Natural killer cell (primary cell): ENCODE results near the gene KRTAP11-1. TPM values are rescaled to one million over a fixed set of nuclear protein-coding genes. Genes with fewer than 3 reads are reported as not detected.

Experiments used
- ATAC-seq, 3 donors: fragments of 150-1000 bp in 2 of 3; fragments of 200-7000 bp in 1 of 3; cut with Tn5 transposase; 1 replicate in 1 of 3; 2 replicates in 2 of 3; pipeline ENCODE4 v1.10.0; 2021; ENCODE audit warnings: mild to moderate bottlenecking in 2 of 3, moderate library complexity in 2 of 3
- DNase-seq, 2 donors: peaks; one replicate each; pipeline versions ENCODE4 v3.0.0 to v3.0.0-alpha.2; 2013 to 2021; ENCODE audit warnings: mixed read lengths in 1 of 2
- H3K27ac ChIP-seq: one replicate; pipeline ENCODE4 v1.5.1; 2013; ENCODE audit warnings: mild to moderate bottlenecking, low read length
- H3K27me3 ChIP-seq: one replicate; pipeline ENCODE4 v1.6.1; 2013; ENCODE audit warnings: low read length; ENCODE audit not compliant: control insufficient read depth, insufficient read depth
- H3K36me3 ChIP-seq: one replicate; pipeline ENCODE4 v1.6.1; 2013; ENCODE audit warnings: low read length; ENCODE audit not compliant: control insufficient read depth, insufficient read depth
- H3K4me1 ChIP-seq: one replicate; pipeline ENCODE4 v1.6.1; 2013; ENCODE audit warnings: low read length; ENCODE audit not compliant: control insufficient read depth, insufficient read depth
- H3K4me3 ChIP-seq: one replicate; pipeline ENCODE4 v1.5.1; 2013; ENCODE audit warnings: low read length
- H3K9me3 ChIP-seq: one replicate; pipeline ENCODE4 v1.6.1; 2013; ENCODE audit warnings: low read length; ENCODE audit not compliant: control insufficient read depth, insufficient read depth
- H3K27ac Mint-ChIP-seq, 2 donors: one replicate each; pipeline ENCODE4 v1.8.0; 2022; ENCODE audit warnings: mild to moderate bottlenecking in 2 of 2, mixed read lengths in 2 of 2, moderate library complexity in 1 of 2
- H3K27me3 Mint-ChIP-seq, 2 donors: one replicate each; pipeline ENCODE4 v1.8.0; 2022; ENCODE audit warnings: low read depth in 2 of 2, mixed read lengths in 2 of 2
- H3K36me3 Mint-ChIP-seq: one replicate; pipeline ENCODE4 v1.8.0; 2022; ENCODE audit warnings: mixed read lengths
- H3K4me1 Mint-ChIP-seq, 2 donors: one replicate each; pipeline ENCODE4 v1.8.0; 2022; ENCODE audit warnings: mixed read lengths in 2 of 2
- H3K4me3 Mint-ChIP-seq: one replicate; pipeline ENCODE4 v1.8.0; 2022; ENCODE audit warnings: mild to moderate bottlenecking, moderate library complexity, mixed read lengths
- H3K9me3 Mint-ChIP-seq, 2 donors: one replicate each; pipeline ENCODE4 v1.8.0; 2022; ENCODE audit warnings: mixed read lengths in 2 of 2
- WGBS: methylation state at CpG from one replicate; pipeline ENCODE4 v1.1.7; 2013; ENCODE audit warnings: missing lambda C conversion rate; ENCODE audit not compliant: insufficient coverage; 5-methylcytosine and 5-hydroxymethylcytosine counted together
- intact Hi-C: fragments of 100-400 bp; cut with micrococcal nuclease; formaldehyde crosslinking; loops from one replicate; pipeline ENCODE4 v1.14.2; 2022
- total RNA-seq, 4 donors: library from RNA; stranded (reverse); fragments of 120-200 nt in 1 of 4; gene quantifications; one replicate each; pipeline versions ENCODE4 v1.2.3 to v1.2.4, GENCODE V29; 2013 to 2022
- TF ChIP-seq, protein P1 (sequence below): fragments of 200-600 bp; IDR thresholded peaks from one replicate; pipeline ENCODE4 v1.8.0; 2022; ENCODE audit warnings: antibody characterized with exemption

The KRTAP11-1 gene
- total RNA-seq, 3 donors from 2014 or later (not counting 1 experiment from before 2014, with no cell fraction given): not detected

DNA sequence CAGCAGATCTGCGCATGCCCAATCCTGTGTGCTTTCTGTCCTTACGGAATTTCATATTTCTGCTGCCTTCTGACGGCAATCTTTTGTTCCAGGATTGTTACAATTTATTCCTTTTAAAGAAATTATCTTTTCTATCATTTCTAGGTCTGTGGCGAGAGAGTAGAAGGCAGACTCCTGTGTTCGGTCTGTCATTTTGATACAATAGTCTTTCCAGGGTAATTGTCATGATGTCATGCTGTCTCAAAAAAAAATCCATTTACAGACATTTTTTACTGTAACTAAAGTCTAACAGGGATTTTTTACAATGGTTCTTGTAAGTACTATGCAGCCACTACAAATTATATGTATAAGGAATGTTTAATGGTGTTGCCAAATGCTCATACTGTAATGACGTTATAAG, 42.8 kb downstream of the KRTAP11-1 start:
- DNase-seq: no peak
- TF ChIP-seq, protein P1, sequence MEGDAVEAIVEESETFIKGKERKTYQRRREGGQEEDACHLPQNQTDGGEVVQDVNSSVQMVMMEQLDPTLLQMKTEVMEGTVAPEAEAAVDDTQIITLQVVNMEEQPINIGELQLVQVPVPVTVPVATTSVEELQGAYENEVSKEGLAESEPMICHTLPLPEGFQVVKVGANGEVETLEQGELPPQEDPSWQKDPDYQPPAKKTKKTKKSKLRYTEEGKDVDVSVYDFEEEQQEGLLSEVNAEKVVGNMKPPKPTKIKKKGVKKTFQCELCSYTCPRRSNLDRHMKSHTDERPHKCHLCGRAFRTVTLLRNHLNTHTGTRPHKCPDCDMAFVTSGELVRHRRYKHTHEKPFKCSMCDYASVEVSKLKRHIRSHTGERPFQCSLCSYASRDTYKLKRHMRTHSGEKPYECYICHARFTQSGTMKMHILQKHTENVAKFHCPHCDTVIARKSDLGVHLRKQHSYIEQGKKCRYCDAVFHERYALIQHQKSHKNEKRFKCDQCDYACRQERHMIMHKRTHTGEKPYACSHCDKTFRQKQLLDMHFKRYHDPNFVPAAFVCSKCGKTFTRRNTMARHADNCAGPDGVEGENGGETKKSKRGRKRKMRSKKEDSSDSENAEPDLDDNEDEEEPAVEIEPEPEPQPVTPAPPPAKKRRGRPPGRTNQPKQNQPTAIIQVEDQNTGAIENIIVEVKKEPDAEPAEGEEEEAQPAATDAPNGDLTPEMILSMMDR: no peak
- Histone ChIP-seq H3K4me1 (no peaks in the 10 kb centered on the region), H3K36me3 (no peaks in the 10 kb centered on the region), H3K27me3 (no peaks in the 10 kb centered on the region), H3K4me3 (no peak overlapping the region), H3K27ac (no peak overlapping the region), H3K9me3 (no peaks in the 10 kb centered on the region)
- 93% methylated on average over 6 of the region's 6 CpGs for WGBS
- Mint-ChIP-seq H3K4me3 (no peak overlapping the region), H3K9me3 (no peaks in the 10 kb centered on the region), H3K27me3 (no peaks in the 10 kb centered on the region), H3K36me3 (no peaks in the 10 kb centered on the region), H3K4me1 (no peaks in the 10 kb centered on the region), H3K27ac (no peak overlapping the region)
- no peak for ATAC-seq
- intact Hi-C loops: no loop called here

DNA sequence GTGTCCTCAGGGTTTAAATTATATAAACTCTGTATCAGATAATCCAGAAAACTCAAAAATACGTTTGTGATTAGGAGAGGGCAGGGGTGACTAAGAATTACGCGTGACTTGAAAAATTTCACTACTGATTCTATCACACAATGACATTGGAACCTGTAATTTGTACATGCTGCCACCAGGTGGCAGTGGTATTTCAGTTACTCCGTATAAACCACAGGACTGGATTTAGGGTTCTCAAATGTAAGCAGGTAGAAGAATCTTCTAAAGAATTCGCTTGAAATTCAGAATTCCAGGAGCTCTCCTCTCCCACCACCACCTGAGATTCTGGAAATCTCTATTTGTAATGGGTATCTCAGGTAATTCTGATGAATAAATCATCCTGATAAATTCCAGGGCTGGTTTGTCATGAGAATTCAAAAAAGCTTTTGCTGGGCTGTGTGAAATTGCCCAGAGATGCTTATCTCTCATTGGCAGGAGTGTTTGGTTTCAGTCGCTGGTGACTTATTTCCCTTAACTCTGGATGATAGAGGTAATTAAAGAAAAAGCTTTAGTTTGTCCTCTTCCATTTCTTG, 50.1 kb downstream of the KRTAP11-1 start:
- H3K4me1 Mint-ChIP-seq: no peaks in the 10 kb centered on the region
- H3K36me3 Mint-ChIP-seq: no peaks in the 10 kb centered on the region
- no peak overlapping the region for H3K27ac ChIP-seq
- intact Hi-C loops: loop anchor here (1.0 kb wide), 1 partner anchor 255 kb away; no protein-coding TSS in a partner anchor
- peaks cover 2 to 3% of the 10 kb centered on the region in 2 donors for H3K9me3 Mint-ChIP-seq
- TF ChIP-seq, protein P1: peak; percentile 59
- H3K4me3 ChIP-seq: no peak overlapping the region
- ATAC-seq: no peak
- H3K27ac Mint-ChIP-seq: no peak overlapping the region
- WGBS: 58% methylated on average over 4 of the region's 6 CpGs
- H3K4me1 ChIP-seq: no peaks in the 10 kb centered on the region
- no peaks in the 10 kb centered on the region for H3K27me3 Mint-ChIP-seq
- no peaks in the 10 kb centered on the region for H3K36me3 ChIP-seq
- H3K4me3 Mint-ChIP-seq: no peak overlapping the region
- peak in 1 of 2 donors; percentile 66 for DNase-seq
- no peaks in the 10 kb centered on the region for H3K9me3 ChIP-seq
- H3K27me3 ChIP-seq: no peaks in the 10 kb centered on the region

Other genes with a start within 250 kb of the KRTAP11-1 start
- gene KRTAP20-2, start 246.4 kb downstream of the KRTAP11-1 start, total RNA-seq: not detected
- gene KRTAP20-3, start 238.7 kb downstream of the KRTAP11-1 start, total RNA-seq: not detected
- gene KRTAP21-3, start 162.8 kb downstream of the KRTAP11-1 start, total RNA-seq: not detected
- gene KRTAP21-2, start 134.3 kb downstream of the KRTAP11-1 start, total RNA-seq: not detected
- gene KRTAP21-1, start 126.2 kb downstream of the KRTAP11-1 start, total RNA-seq: not detected
- gene KRTAP8-1, start 68.3 kb downstream of the KRTAP11-1 start, total RNA-seq: not detected
- gene KRTAP7-1, start 51.8 kb downstream of the KRTAP11-1 start, total RNA-seq: not detected
- not detected for gene KRTAP19-8, start 156.9 kb upstream of the KRTAP11-1 start, total RNA-seq